Measurements from ENCODE around the gene HSD17B3.
A peak's percentile ranks its signal among the peaks of the same experiment; 100 is the strongest.

HSD17B3 gene

GRCh38 chr9:96232164-96232538 lies 69.8 kb downstream of the HSD17B3 start:
- no peak for DNase-seq

GRCh38 chr9:96230002-96230401 lies 72.0 kb downstream of the HSD17B3 start:
- no peak for DNase-seq

GRCh38 chr9:96222132-96222531 lies 79.8 kb downstream of the HSD17B3 start:
- peak; percentile 49 for DNase-seq

- DNase-seq = no peak
Measured at GRCh38 chr9:96219900-96220257, 82.1 kb downstream of the HSD17B3 start.

GRCh38 chr9:96219026-96219899 lies 82.7 kb downstream of the HSD17B3 start:
- DNase-seq = peak; percentile 91

GRCh38 chr9:96217754-96218693 lies 84.0 kb downstream of the HSD17B3 start:
- DNase-seq = peak; percentile 97

GRCh38 chr9:96217294-96217707 lies 84.7 kb downstream of the HSD17B3 start:
- no peak for DNase-seq

- DNase-seq = no peak
Measured at GRCh38 chr9:96216583-96216982, 85.4 kb downstream of the HSD17B3 start.

- DNase-seq = no peak
Measured at GRCh38 chr9:96215841-96216240, 86.1 kb downstream of the HSD17B3 start.

- no peak for DNase-seq
Measured at GRCh38 chr9:96214635-96215034, 87.3 kb downstream of the HSD17B3 start.

- DNase-seq = no peak
Measured at GRCh38 chr9:96209407-96210271, 92.3 kb downstream of the HSD17B3 start.

GRCh38 chr9:96206156-96206751 lies 95.7 kb downstream of the HSD17B3 start:
- DNase-seq = no peak

- DNase-seq = no peak
Measured at GRCh38 chr9:96204853-96205252, 97.1 kb downstream of the HSD17B3 start.

GRCh38 chr9:96203867-96204501 lies 98.0 kb downstream of the HSD17B3 start:
- no peak for DNase-seq

- DNase-seq = no peak
Measured at GRCh38 chr9:96202971-96203780, 98.8 kb downstream of the HSD17B3 start.

- no peak for DNase-seq
Measured at GRCh38 chr9:96201140-96201539, 100.8 kb downstream of the HSD17B3 start.

GRCh38 chr9:96199006-96199405 lies 103.0 kb downstream of the HSD17B3 start:
- DNase-seq = no peak

- no peak for DNase-seq
Measured at GRCh38 chr9:96195541-96195940, 106.4 kb downstream of the HSD17B3 start.

- DNase-seq = no peak
Measured at GRCh38 chr9:96193236-96193755, 108.7 kb downstream of the HSD17B3 start.

- no peak for DNase-seq
Measured at GRCh38 chr9:96192710-96193109, 109.3 kb downstream of the HSD17B3 start.

- no peak for DNase-seq
Measured at GRCh38 chr9:96189995-96190394, 112.0 kb downstream of the HSD17B3 start.

All from 8988T (cell line).